HG03442 (cell line): Measurements from ENCODE around the gene EIF2S2.
A peak's percentile ranks its signal among the peaks of the same experiment; 100 is the strongest.

ENCODE experiments used
- ATAC-seq: cut with Tn5 transposase; IDR thresholded peaks from one replicate; pipeline ENCODE4 v1.9.1; 2021; ENCODE audit warnings: mild to moderate bottlenecking, moderate library complexity; ENCODE audit not compliant: unreplicated experiment

Gene EIF2S2

DNA sequence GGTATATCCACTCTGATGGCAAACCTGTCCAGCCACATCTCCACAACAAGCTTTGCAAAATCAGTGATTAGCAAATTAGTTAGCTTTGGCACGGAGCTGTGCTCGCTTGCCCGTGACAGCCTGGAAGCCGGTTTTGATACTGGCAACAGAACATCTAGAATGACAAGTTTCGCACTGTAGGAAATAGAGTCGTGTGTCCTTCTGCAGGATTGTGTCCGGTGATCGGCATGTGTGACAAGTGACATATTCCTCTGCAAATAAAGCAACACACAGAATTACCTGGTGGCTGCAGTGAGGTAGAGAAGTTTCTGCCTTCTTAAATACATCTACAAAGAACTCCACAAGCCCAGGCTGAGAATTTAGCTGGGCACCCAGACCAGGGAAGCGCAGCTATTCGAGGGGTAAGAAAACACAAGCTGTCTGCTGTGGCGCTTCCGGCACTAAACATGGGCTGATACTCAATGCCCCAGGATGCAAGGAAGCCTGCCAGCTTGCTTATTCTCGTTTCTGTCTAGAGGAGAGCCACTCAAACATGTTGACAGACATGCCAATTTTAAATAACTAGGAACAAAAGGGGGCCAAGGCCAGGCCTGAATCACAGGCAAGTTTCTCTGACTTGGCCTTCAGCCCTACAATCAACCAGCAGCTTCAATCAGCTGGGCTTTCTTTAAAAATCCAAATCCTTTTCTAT, 22.2 kb downstream of the EIF2S2 start:
- no peak for ATAC-seq

DNA sequence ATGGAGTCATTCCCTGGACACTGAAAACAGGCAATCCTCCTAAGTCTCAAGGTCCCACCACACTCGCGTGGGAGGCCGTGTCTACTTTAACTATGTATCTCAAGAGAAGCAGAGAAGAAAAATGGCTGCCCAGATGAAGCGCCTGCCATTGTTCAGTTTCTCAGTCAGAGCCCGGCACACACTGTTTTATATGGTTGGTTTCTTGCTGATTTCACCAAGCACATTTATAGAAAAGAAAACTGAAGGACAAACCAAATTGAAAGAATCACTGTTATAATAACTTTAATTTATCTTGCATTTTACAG, 22.9 kb downstream of the EIF2S2 start:
- ATAC-seq = no peak

DNA sequence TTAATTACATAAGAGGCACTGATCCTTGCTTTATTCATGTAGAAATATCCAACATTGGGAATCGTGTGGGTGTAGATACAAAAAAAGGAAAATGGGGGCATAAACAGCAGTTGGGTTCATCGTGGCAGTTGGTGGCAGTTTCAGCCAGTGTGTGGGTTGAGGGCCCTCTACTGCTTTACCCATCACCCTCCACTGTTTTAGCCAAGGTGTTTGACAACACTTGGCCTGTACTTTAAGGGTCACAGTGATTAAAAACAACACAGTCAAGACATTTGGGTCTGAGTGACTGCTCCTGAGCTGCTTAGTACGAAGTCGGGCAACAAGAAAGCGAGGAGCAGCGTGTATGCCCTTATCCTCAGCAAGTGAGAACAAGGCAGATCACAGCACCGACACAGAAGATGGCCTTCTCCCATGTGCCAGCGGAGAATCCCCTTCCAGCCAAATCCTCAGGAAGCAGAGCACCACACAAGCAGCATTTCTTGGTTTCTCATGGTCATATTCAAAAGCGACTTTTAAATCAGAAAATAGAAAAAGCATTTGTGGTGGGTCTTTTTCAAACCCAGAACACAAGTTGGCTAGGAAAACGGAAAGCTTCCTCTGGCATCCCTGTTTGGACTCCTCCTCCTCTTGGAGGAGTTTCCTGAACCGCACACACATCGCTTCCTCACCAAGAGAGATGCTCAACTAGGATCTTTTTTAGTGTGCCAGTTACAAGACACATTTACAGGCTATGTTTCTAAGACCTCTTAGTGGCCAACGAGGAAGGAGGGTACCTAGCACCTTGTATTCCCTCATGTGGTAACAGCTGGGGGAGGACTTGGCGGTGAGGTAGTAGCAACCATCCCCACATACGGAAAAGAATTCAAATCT, 23.5 kb downstream of the EIF2S2 start:
- no peak for ATAC-seq

DNA sequence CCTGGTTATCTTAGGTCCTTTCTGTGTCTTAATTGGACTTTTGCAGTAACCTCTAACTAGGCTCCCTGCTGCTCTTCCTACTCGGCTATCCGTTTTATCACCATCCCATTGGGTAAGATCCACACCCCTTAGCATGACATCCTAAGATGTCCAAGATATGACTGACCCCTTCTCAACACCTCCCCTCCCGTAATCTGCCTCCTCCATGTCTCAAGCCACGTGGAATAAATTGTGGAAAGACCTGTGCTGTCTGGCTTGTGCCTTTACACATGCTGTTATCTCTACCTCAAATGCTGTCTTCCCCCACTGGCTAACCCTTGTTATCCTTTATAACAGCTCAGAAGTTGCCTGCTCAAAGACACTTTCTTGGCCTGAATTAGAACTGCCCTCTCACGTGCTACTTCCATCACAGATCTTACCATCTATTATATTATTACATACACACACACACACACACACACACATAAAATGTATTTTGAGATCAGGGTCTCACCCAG, 26.5 kb downstream of the EIF2S2 start:
- no peak for ATAC-seq

DNA sequence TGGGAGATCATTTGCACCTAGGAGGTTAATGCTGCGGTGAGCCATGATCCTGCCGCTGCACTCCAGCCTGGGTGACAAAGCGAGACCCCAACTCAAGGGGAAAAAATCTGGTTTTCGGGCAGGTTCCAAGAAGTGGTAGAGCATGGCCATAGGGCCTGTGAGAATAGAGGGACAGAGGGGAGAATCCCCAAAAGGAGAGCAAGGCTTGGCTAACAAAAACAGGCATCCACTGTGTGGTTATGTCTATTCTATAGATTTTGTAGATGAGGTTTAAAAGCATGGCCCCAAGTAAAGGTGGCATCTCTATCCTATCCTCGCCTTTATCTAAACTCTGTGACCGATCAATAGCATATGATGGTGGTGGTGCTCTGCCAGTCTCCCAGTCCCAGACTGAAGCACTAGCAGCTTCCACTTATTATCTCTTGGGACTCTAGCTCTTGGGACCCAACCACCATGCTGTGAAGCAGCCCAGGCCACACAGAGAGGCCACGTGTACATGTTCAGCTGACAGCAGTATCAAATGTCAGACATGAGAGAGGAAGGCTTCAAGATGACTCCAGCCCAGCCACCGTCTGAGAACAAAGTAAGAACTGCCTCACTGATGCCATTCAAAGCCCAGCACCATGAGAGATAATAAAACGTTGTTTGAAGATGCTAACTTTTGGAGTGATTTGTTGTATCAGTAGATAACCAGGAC, 27.7 kb downstream of the EIF2S2 start:
- no peak for ATAC-seq

DNA sequence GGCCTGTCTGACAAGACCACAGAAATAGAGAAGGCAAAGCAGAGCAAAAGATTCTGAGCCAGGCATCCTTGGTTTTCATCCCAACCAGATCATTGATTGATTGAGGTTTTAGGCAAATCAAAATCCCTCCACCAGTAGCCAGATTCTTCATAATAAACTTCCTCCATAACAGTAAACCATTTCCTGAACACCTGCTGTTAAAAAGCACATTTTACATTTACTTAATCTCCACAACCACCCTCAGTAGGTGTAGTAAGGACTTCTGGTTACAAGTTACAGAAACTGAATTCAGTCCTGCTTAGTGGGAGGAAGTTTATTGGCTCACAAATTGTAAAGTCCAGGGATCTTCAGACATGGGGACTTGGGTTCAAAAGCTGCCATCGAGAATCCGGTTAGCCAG, 28.3 kb downstream of the EIF2S2 start:
- ATAC-seq = no peak

DNA sequence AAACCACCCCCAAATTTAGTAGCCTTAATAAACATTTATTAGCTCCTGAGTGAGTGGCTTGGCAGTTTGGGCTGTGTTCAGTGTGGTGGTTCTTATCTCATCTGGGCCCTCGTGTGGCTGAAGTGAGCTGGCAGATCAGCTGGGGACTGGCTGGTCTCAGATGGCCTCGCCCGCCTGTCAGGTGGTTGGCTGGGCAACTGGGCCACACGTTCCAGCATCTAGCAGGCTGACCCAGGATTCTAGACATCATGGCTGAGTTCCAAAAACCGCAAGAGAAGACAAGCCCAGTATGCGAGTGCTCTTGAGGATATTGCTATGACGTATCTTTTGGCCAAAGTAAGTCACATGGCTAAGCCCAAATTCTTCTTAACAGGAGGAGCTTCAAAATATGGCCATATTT, 28.9 kb downstream of the EIF2S2 start:
- ATAC-seq = no peak

DNA sequence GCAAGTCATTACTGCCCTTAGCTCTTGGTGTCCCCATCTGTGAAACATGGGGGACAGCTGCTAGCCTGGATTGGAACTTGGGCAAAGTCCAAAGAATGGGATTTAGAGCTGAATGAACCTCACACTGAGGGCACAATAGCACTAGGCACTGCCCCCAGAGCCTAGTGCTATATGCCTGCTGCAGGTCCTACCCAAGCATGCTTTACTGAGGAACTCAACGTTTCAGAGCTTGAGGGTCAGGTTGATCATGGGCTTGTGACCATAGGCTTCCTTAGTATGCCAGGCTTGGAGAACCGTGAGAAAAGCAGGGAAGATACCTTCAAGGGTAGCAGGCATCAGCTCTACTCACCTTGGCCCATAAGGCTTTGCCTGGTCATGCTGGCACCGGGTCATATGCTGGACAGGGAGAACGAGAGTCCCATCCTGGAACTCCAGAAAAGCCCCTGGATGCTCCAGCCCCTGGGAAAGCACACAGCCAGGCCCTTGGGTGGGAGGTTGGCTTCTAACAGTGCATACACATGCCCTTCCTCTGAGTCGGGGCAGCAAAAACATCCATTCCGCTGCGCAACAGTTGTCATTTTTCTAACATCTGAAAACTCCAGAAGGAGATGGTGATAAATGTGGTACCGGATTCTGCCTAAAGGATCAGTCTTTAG, 29.7 kb downstream of the EIF2S2 start:
- ATAC-seq = no peak

DNA sequence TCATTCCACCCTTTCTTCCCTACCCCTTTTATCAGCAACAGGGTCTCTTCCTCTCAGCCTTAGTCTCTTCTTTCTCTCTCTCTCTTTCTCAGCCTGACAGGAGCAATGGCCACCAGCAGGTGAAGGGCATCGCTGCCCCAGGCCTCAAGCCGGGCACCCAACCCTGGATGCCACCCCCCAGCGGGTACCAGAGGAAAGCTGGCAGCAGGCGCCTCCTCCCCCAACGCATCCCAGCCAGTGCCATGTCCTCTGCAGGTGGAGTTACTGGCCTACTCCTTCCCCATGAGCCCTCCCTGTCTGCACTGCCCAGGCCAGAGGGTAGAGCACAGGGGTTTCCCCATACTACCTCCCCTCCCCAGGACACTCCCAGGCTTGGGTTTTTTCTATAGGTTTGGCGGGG, 32.2 kb downstream of the EIF2S2 start:
- ATAC-seq = no peak

DNA sequence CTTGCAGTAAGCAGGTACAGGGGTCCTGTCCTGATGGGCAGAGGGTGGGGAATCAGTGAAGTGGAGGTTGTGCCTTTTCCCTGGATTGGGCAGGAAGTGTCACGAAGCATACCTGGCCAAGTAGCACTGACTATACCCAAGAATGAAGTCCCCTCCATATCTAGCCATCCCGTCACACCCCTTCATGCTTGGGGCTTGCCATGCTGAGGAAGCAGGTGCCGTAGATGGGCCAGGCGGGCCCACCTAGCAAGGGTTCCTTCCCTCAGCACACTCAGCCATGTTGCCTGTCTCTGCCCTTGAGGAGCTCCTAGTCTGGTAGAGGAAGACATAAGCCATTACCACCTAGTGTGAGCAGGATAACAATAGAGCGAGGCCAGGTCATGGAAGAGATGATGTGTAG, 33.5 kb downstream of the EIF2S2 start:
- no peak for ATAC-seq

DNA sequence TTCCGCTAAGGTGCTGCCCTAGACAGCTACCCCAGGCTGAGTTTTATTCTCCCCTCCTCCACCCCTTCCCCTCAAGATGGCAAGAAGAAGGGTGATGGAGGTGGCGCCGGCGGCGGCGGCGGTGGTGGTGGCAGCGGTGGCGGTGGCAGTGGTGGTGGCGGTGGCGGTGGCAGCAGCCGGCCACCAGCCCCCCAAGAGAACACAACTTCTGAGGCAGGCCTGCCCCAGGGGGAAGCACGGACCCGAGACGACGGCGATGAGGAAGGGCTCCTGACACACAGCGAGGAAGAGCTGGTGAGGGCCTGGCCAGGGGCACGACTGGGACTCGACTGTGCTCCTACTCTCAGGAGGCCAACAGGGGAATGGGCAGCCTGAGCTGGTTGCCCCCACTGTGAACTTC, 35.1 kb downstream of the EIF2S2 start:
- no peak for ATAC-seq

DNA sequence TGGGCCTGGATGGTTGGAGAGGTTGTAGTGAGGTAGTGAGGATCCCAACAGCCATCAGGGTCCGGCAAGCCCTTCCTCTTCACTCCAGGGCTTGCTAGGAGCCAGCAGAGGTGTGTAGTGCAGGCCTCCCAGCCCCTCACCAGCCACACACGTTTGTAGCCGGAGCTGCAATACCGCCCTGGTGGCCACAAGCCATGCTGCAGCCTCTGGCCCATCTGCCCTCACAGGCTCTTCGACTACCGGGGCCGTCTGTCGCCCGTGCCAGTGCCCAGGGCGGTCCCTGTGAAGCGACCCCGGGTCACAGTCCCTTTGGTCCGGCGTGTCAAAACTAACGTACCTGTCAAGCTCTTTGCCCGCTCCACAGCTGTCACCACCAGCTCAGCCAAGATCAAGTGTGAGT, 36.4 kb downstream of the EIF2S2 start:
- ATAC-seq = no peak

DNA sequence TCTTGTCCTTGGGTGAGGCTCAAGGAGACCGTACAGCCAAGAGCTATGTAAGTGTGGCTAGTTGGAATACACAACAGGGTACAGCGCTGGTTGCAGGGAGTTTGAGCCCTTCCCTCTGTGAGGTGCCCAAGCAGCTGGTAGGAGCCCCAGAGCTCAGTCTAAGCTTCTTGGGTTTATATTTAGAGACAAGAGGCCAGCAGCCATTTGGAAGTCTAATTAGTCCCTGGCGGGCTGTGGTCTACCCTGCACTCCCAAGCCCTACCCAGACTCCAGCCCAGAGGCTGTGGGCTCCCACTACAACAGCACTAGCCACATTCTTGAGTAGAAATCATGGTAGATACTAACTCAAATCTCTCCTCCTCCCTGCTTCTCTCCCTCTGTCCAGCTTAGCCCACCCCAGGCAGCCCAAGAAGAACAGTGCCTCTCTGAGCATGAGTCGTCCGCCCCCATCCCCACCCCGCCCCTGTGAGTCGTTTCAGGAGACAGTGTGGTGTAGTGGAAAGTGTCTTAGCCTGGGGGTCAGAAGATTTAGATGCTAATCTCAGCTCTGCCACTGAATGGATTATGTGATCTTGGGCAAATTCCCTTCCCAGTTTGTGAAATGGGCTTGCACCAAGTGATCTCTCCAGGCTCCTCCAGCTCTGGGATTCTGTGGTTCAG, 37.8 kb downstream of the EIF2S2 start:
- no peak for ATAC-seq

DNA sequence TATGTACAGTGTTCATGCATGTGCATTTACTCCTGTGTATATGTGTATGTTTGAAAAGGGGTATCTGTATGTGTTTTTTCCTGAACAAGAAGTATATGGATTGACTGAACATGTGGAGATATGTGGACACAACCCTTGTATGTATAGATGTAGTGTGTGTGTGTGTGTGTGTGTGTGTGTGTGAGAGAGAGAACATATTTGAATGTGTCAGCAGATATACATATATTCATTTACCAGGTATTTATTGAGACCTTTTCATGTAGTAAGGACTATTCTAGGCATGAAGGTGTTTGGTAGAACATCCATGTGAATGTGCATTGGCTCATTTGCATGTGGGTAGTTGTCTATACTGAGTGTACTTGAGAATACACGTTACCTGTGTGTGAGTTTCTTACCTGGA, 39.3 kb downstream of the EIF2S2 start:
- ATAC-seq = no peak

DNA sequence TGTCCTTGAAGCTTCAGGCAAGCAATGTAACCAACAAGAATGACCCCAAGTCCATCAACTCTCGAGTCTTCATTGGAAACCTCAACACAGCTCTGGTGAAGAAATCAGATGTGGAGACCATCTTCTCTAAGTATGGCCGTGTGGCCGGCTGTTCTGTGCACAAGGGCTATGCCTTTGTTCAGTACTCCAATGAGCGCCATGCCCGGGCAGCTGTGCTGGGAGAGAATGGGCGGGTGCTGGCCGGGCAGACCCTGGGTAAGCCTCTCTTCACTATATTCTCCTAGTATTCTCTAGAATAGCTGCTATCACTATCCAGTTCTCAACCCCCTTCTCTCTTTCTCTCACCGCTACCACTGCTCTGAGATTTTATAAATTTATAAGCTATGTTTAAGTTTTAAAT, 40.0 kb downstream of the EIF2S2 start:
- ATAC-seq = no peak

DNA sequence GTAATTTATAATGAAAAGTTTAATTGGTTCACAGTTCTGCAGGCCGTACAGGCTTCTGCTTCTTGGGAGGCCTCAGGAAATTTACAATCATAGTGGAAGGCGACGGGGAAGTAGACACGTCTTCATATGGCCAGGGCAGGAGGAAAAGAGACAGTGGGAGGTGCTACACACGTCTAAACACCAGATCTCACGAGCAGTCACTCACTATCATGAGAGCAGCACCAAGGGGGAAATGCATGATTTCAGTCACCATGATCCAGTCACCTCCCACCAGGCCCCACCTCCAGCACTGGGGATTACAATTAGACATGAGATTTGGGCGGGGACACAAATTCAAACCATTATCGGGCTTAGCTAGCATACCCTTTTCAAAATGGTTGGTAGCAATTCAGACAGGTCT, 41.2 kb downstream of the EIF2S2 start:
- ATAC-seq = no peak

DNA sequence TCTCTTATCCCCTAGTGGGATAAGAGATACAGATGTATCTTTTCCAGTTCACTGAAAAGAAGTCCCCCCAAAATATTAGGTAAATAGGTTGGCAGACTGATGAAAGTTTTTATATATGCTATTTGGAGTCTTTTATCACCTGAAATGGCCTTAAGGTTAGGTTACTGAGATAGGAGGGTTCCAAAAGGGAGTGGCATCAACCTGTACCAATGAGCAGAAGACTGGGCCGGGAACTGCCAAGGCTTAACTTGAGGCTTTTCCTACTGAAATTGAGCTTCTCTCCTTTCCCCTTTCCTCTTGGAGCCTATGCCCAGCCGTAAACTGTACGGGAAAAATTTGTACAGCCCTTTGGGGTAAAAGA, 42.0 kb downstream of the EIF2S2 start:
- ATAC-seq = no peak

DNA sequence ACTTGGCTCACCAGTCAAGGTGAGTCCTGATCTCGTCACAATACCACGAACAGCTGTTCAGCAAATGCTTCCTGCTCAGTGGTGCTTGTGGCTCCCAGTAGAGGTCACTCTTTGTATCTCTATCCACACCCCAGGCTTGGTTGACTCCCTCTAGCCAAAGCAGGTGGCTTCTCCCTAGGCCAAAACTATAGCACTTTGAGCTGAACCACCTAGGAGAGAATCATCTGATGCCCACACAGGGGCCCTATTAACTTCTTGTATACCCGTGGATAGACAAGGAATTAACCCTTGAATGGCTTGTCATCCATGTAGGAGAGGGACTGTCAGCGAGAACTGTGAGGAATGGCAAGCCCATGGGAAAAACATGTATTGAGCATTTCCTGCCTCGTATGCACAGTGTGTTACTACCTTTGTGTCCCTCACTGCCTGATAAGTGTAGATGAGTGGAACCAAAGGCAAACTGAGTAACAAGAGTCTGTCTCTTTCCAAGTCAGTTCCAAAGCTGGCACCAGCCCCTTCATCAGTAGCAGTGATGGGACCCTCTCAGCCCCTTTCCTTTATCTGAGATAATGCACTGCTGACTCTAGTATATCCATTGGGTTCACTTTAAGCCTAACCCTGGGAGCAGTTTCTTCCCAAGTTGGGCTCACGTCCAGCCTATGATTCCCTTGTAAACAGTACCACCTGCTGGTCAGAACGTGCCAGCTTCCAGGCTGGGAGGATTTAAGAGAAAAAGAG, 42.5 kb downstream of the EIF2S2 start:
- peak; percentile 55 for ATAC-seq

DNA sequence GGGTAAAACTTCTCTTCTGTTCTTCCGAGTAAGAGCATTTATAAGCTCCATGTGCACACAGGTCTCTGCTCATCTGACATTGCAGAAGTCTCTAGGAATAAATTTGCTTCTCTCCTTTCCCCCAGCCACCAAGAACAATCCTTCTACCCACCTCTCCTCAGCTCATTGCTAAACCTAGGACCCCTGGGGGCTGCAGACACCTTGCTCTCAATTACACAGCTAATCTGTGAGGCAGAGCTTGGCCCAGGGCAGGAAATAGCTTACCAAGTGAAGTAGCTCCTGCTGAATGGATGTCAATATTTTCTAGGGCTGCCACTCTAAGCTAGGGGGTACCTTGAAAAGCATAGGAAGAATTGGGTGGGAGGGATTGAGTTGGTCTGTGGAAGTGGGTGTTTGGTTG, 44.0 kb downstream of the EIF2S2 start:
- no peak for ATAC-seq

DNA sequence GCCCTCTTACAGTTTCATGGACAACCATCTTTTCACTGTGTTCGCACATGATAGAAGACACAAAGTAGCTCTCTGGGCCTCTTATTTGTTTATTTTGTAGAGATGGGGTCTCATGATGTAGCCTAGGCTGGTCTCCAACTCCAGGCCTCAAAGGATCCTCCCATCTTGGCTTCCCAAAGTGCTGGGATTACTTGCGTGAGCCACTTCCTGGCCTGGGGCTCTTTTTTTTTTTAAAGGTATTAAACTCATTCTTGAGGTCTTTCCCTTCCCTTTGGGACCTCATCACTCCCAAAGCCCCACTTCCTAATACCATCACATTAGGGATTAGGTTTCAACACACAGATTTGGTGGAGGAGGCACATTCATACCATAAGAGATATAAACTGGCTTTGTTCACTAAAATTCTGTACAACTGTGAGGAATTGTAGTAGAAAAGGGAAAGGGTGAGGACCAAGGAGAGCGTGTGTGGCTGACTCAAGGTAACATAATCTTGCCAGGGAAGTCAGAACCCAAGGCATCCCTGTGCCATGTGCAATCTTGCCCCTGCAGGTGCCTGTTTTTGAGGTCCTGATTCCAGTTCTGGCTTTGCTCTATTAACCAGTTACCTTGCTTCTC, 45.5 kb downstream of the EIF2S2 start:
- no peak for ATAC-seq
